Neural progenitor cell (in vitro differentiated cells): ENCODE measurements around the gene ZNF491. TPM values are rescaled to one million over a fixed set of nuclear protein-coding genes. Genes with fewer than 3 reads are reported as not detected.

Experiments
- DNase-seq: peaks from one replicate; pipeline ENCODE4 v3.0.0-alpha.2; 2016; ENCODE audit warnings: low spot score
- H2AFZ ChIP-seq: fragments of 200-600 bp; sonication (generic); replicated peaks from 2 replicates; pipeline ENCODE4 v1.6.1; 2016; ENCODE audit warnings: antibody characterized with exemption
- H3F3A ChIP-seq: fragments of 200-600 bp; sonication (generic); 2 replicates; pipeline ENCODE4 v1.6.1; 2016; ENCODE audit warnings: antibody characterized with exemption, low read depth
- H3K27ac ChIP-seq: fragments of 200-600 bp; sonication (generic); 2 replicates; pipeline ENCODE4 v1.5.1; 2016; ENCODE audit warnings: mild to moderate bottlenecking
- H3K27me3 ChIP-seq: fragments of 200-600 bp; sonication (generic); 2 replicates; pipeline ENCODE4 v1.6.1; 2016; ENCODE audit warnings: mild to moderate bottlenecking, moderate library complexity
- H3K36me3 ChIP-seq: fragments of 200-600 bp; sonication (generic); 2 replicates; pipeline ENCODE4 v1.5.1; 2016
- H3K4me1 ChIP-seq: fragments of 200-600 bp; sonication (generic); 2 replicates; pipeline ENCODE4 v1.6.1; 2016; ENCODE audit warnings: mixed run types
- H3K4me2 ChIP-seq: fragments of 200-600 bp; sonication (generic); 2 replicates; pipeline ENCODE4 v1.6.1; 2016
- H3K4me3 ChIP-seq: fragments of 200-600 bp; sonication (generic); 2 replicates; pipeline ENCODE4 v1.5.1; 2016
- H3K79me2 ChIP-seq: fragments of 200-600 bp; sonication (generic); 2 replicates; pipeline ENCODE4 v1.6.1; 2016; ENCODE audit warnings: low read depth
- H3K9ac ChIP-seq: fragments of 200-600 bp; sonication (generic); 2 replicates; pipeline ENCODE4 v1.6.1; 2016
- H3K9me3 ChIP-seq: fragments of 200-600 bp; sonication (generic); 2 replicates; pipeline ENCODE4 v1.5.1; 2016; ENCODE audit warnings: low read depth
- H4K20me1 ChIP-seq: fragments of 200-600 bp; sonication (generic); 2 replicates; pipeline ENCODE4 v1.6.1; 2016; ENCODE audit warnings: low read depth
- H3K27ac Mint-ChIP-seq: 3 replicates; pipeline ENCODE4 v1.8.0; 2021; ENCODE audit warnings: mixed read lengths
- H3K27me3 Mint-ChIP-seq: 2 replicates; pipeline ENCODE4 v1.8.0; 2022; ENCODE audit warnings: low read depth, mild to moderate bottlenecking, inconsistent platforms, moderate library complexity, mixed read lengths; ENCODE audit not compliant: insufficient read depth
- H3K36me3 Mint-ChIP-seq: 3 replicates; pipeline ENCODE4 v1.8.0; 2021; ENCODE audit warnings: mixed read lengths
- H3K4me1 Mint-ChIP-seq: 3 replicates; pipeline ENCODE4 v1.8.0; 2021; ENCODE audit warnings: mixed read lengths
- H3K4me3 Mint-ChIP-seq: 3 replicates; pipeline ENCODE4 v1.8.0; 2021; ENCODE audit warnings: mild to moderate bottlenecking, moderate library complexity, mixed read lengths
- H3K9me3 Mint-ChIP-seq: 3 replicates; pipeline ENCODE4 v1.8.0; 2020; ENCODE audit warnings: mixed read lengths
- CTCF ChIP-seq: fragments of 200-600 bp; sonication (generic); IDR thresholded peaks from 2 replicates; pipeline ENCODE4 v1.5.1; 2017; ENCODE audit warnings: antibody characterized with exemption, mild to moderate bottlenecking
- EZH2 ChIP-seq: fragments of 200-600 bp; sonication (generic); IDR thresholded peaks from 2 replicates; pipeline ENCODE4 v1.6.1; 2017; ENCODE audit warnings: antibody characterized with exemption, mild to moderate bottlenecking, moderate library complexity
- EZH2phosphoT487 ChIP-seq: fragments of 200-600 bp; sonication (generic); IDR thresholded peaks from 2 replicates; pipeline ENCODE4 v1.6.1; 2017; ENCODE audit warnings: antibody characterized with exemption
- total RNA-seq: library from RNA; depleted of rRNA; stranded (reverse); fragments of >200 nt; gene quantifications from 2 replicates; pipeline ENCODE4 v1.2.3, GENCODE V29; 2015; ENCODE audit warnings: low replicate concordance

The ZNF491 gene
- total RNA-seq, 1 donor from 2014 or later = 6.0 TPM

- no peaks in the 10 kb centered on the region for H3K36me3 Mint-ChIP-seq
- Histone ChIP-seq H3K27ac (no peak overlapping the region), H3F3A (no peaks in the 10 kb centered on the region), H2AFZ (no peak overlapping the region), H3K36me3 (no peaks in the 10 kb centered on the region), H3K4me1 (no peaks in the 10 kb centered on the region), H3K27me3 (no peaks in the 10 kb centered on the region), H3K9ac (no peak overlapping the region), H3K79me2 (no peaks in the 10 kb centered on the region), H3K4me2 (no peak overlapping the region), H3K4me3 (no peak overlapping the region), H3K9me3 (no peaks in the 10 kb centered on the region), H4K20me1 (no peaks in the 10 kb centered on the region)
- no peaks in the 10 kb centered on the region for H3K4me1 Mint-ChIP-seq
- no peak for TF ChIP-seq EZH2
- TF ChIP-seq CTCF = no peak
- TF ChIP-seq EZH2phosphoT487 = no peak
- no peak overlapping the region for H3K4me3 Mint-ChIP-seq
- peaks cover 3% of the 10 kb centered on the region for H3K27me3 Mint-ChIP-seq
- DNase-seq = no peak
- H3K9me3 Mint-ChIP-seq = peaks cover 21% of the 10 kb centered on the region
- no peak overlapping the region for H3K27ac Mint-ChIP-seq
These were observed 55.0 kb downstream of the ZNF491 start for GRCh38 chr19:11853358-11853757.

DNA sequence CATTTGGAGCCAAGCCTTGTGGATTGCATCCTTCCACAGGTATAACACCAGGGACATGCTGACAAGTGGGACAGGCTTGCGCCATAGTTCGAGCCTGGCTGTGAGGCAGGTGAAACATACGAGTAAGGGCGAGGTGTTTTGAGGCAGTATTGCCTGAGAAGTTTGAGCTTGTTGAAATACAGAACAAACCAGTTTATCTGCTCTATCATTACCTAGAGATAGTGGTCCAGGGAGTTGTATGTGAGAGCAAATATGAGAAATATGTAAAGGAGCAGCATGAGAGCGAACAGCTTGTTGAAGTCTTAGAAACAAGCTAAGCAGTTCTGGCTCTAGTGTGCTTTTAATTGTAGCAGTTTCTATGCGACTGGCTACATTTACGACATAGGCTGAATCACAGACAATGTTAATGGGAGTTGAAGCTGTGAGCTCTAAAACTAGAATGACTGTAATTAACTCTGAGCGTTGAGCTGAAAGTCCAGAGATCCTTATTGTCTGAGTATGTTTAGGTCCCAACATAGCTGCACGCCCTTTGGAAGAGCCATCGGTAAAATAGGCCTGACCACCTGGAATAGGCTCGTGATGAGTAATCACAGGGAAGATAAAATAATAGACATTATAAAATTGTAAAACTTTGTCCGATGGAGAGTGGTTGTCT lies 58.4 kb downstream of the ZNF491 start:
- no peaks in the 10 kb centered on the region for H3K36me3 Mint-ChIP-seq
- Histone ChIP-seq H3K4me3 (no peak overlapping the region), H3K9ac (no peak overlapping the region), H3K27me3 (no peaks in the 10 kb centered on the region), H3K9me3 (no peaks in the 10 kb centered on the region), H3K4me2 (no peak overlapping the region), H3K4me1 (no peaks in the 10 kb centered on the region), H3F3A (no peaks in the 10 kb centered on the region), H3K36me3 (no peaks in the 10 kb centered on the region), H3K79me2 (no peaks in the 10 kb centered on the region), H4K20me1 (no peaks in the 10 kb centered on the region), H2AFZ (no peak overlapping the region), H3K27ac (no peak overlapping the region)
- H3K9me3 Mint-ChIP-seq = peaks cover 12% of the 10 kb centered on the region
- H3K4me1 Mint-ChIP-seq = no peaks in the 10 kb centered on the region
- TF ChIP-seq EZH2 = no peak
- TF ChIP-seq CTCF = no peak
- no peak for TF ChIP-seq EZH2phosphoT487
- H3K27ac Mint-ChIP-seq = no peak overlapping the region
- no peaks in the 10 kb centered on the region for H3K27me3 Mint-ChIP-seq
- no peak for DNase-seq
- no peak overlapping the region for H3K4me3 Mint-ChIP-seq

Other genes with a start within 250 kb of the ZNF491 start
- 26.9 and 40.0 TPM in 2 replicates for gene ELOF1, start 239.3 kb upstream of the ZNF491 start, total RNA-seq
- 0.11 and 0.90 TPM in 2 replicates for gene ACP5, start 220.9 kb upstream of the ZNF491 start, total RNA-seq
- gene ZNF627, start 201.0 kb upstream of the ZNF491 start, total RNA-seq = 37.7 and 38.5 TPM in 2 replicates
- gene ZNF823, start 59.6 kb upstream of the ZNF491 start, total RNA-seq = 9.2 and 12.3 TPM in 2 replicates
- 6.5 and 7.3 TPM in 2 replicates for gene ZNF441, start 31.5 kb upstream of the ZNF491 start, total RNA-seq
- 19.5 and 25.8 TPM in 2 replicates for gene ZNF440, start 15.8 kb downstream of the ZNF491 start, total RNA-seq
- 5.2 and 6.5 TPM in 2 replicates for gene ZNF439, start 50.2 kb downstream of the ZNF491 start, total RNA-seq
- gene ZNF69, start 89.3 kb downstream of the ZNF491 start, total RNA-seq = 62.4 and 73.7 TPM in 2 replicates
- gene ZNF700, start 126.6 kb downstream of the ZNF491 start, total RNA-seq = 18.3 and 29.4 TPM in 2 replicates
- 10.0 and 17.7 TPM in 2 replicates for gene ZNF763, start 166.5 kb downstream of the ZNF491 start, total RNA-seq
- 8.2 and 8.3 TPM in 2 replicates for gene ZNF433, start 237.2 kb downstream of the ZNF491 start, total RNA-seq